GM12875 (cell line): ENCODE measurements around the gene KANK4.
A peak's percentile ranks its signal among the peaks of the same experiment; 100 is the strongest.

Source experiments
- H3K4me3 ChIP-seq: one replicate; pipeline ENCODE4 v1.5.1; 2011; ENCODE audit warnings: low read depth, low read length, control low read depth
- TF ChIP-seq, protein P1 (sequence below): IDR thresholded peaks from 2 replicates; pipeline ENCODE4 v1.5.1; 2011; ENCODE audit warnings: low read depth, mild to moderate bottlenecking, control low read depth, inconsistent platforms, low read length, moderate library complexity, borderline replicate concordance; ENCODE audit not compliant: insufficient read depth

Gene KANK4

DNA sequence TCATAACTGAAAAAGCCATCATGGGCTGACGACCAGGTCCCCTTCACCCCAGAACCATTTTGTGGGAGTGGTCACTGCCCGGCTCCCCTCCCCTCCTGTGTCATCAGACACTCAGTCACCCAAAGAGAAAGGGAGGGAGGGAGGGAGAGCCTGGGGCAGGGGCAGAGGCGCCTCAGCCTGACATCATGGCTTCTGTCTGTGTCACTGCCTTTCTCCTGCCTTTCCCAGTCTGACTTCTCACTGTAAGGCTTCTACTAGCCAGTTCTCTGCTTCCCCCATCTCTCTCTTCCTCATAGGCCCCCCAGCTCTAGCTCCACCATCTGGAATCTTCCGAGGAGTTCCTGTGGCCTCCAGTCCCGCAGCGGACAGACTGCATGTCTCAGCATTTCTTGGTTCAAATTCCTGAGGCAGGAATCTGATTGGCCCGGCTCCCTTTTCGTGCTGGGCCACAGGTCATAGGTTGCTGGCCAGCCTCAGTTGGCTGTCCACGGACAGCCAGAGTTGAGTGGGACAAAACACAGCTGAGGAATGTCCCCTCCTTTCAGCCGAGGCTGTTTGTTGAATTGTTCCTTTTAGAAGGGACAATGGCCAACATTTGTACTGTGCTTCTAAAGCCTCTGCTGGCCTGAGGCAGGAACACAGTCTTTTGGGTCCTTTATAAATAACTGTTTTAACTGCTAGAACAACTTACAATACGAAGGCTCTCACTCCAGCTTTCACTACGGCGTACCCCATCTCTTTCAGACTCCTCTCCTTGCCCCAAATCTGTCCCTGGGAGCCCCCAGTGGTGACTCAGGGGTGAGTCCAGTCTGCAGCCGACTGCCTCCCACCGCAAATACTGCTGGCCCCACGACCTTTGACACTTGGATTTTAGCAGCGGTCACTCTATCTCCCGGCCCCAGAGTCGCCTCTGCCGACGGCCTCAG lies 18.7 kb upstream of the KANK4 start:
- TF ChIP-seq, protein P1, sequence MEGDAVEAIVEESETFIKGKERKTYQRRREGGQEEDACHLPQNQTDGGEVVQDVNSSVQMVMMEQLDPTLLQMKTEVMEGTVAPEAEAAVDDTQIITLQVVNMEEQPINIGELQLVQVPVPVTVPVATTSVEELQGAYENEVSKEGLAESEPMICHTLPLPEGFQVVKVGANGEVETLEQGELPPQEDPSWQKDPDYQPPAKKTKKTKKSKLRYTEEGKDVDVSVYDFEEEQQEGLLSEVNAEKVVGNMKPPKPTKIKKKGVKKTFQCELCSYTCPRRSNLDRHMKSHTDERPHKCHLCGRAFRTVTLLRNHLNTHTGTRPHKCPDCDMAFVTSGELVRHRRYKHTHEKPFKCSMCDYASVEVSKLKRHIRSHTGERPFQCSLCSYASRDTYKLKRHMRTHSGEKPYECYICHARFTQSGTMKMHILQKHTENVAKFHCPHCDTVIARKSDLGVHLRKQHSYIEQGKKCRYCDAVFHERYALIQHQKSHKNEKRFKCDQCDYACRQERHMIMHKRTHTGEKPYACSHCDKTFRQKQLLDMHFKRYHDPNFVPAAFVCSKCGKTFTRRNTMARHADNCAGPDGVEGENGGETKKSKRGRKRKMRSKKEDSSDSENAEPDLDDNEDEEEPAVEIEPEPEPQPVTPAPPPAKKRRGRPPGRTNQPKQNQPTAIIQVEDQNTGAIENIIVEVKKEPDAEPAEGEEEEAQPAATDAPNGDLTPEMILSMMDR, result no peak
- H3K4me3 ChIP-seq, result no peak overlapping the region

GRCh38 chr1:62336995-62337705 lies 17.9 kb upstream of the KANK4 start:
- TF ChIP-seq, protein P1, result no peak
- H3K4me3 ChIP-seq, result no peak overlapping the region

GRCh38 chr1:62336638-62336994 lies 17.4 kb upstream of the KANK4 start:
- TF ChIP-seq, protein P1, result no peak
- H3K4me3 ChIP-seq, result no peak overlapping the region

DNA sequence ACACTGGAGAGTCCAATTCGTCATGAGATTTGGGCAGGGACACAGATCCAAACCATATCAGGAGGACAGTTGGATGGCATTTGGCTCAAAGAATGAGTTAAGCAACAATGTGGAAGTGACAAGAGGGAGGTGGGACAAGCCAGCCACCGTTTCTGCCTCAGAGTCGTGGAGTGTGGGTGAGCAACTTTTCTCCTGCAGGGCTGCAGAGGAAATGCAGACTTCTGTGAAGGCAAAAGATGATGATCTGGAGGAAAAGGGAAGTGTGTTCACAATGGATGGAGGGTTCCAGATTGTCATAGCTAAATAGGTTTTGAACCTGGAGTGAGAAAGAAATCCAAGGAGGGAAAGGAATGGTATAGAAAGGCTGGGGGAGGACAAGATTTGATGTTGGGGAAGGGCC lies 16.4 kb upstream of the KANK4 start:
- H3K4me3 ChIP-seq, result no peak overlapping the region
- TF ChIP-seq, protein P1, result 0 out of 2 replicates have a peak, but pooled peaks have one; percentile 10

DNA sequence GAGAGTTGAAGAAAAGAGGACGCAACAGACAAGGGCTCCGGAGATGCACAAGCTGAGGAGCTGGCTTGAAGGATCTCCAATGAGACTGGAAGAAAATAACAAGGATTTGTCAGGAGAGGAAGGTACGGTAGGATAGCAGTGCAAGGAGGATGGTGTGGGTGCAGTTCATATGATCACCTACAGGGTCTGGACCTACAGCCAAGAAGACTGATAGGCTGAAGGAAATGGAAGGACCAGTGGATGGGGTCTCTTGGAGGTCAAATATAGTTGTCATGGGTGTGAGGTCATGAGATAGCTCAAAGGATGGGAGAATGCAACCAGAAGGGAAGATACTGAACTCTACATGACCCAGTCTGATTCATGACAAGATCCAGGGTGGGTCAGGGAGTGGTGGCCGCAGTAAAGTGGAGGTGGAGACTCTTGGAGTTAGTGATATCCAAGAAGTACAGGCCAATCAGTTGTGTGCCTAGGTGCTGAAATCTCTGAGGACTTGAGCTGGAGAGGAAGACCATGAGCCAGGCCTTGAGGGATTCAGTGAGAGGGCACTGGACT lies 15.3 kb upstream of the KANK4 start:
- no peak overlapping the region for H3K4me3 ChIP-seq
- TF ChIP-seq, protein P1, result peak; percentile 18; the same call in 1 of the 2 replicates

DNA sequence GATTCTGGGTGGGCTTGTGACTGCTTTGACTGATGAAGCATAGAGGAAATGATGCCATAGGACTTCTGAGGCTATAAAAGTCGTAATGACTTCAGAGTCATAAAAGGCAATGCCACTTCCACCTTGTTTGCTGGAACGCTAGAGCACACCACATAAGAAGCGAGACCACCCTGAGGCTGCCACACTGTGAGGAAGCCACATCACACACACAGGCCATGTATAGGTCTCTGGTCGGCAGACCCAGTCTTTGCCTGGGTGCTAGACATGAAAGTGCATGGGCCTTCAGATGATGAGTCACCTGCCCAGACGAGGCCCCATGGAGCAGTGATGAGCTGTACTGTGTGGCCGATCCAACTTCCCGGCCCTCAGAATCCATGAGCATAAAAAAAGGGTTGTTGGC lies 14.2 kb upstream of the KANK4 start:
- TF ChIP-seq, protein P1, result no peak
- H3K4me3 ChIP-seq, result no peak overlapping the region
